ENCODE results near the gene TACR1. TPM values are rescaled to one million over a fixed set of nuclear protein-coding genes. Genes with fewer than 3 reads are reported as not detected.

The TACR1 gene
- total RNA-seq, 4 donors from 2014 or later = 1.2 to 6.5 (median 2.7) TPM

- Histone ChIP-seq H3K36me3 (no peaks in the 10 kb centered on the region), H3K4me1 (peaks cover 14 to 16% (median 15%) of the 10 kb centered on the region in 4 donors), H3K4me3 (no peak overlapping the region), H3K27ac (replicated peaks in 1 of 4) (no peak overlapping the region), H3K9me3 (no peaks in the 10 kb centered on the region), H3K27me3 (peaks cover 0 to 46% (median 4%) of the 10 kb centered on the region in 4 donors)
- TF ChIP-seq POLR2A (IDR thresholded peaks at IDR 0.05; ENCODE audit: low read depth) (no peak), POLR2AphosphoS5 (IDR thresholded peaks at IDR 0.05) (no peak), CTCF (IDR thresholded peaks at IDR 0.05) (no peak), EP300 (IDR thresholded peaks at IDR 0.05) (no peak)
- intact Hi-C loops (cut with DNase I) = no loop called here
- 93% methylated on average over 1 of the region's 1 CpG for WGBS
- no peak for DNase-seq (ENCODE audit: extremely low spot score)
Measured at GRCh38 chr2:75195076-75195691, 4.1 kb downstream of the TACR1 start.

- no peak for DNase-seq (ENCODE audit: extremely low spot score)
- Histone ChIP-seq H3K4me1 (peaks cover 5 to 7% (median 6%) of the 10 kb centered on the region in 4 donors), H3K9me3 (no peaks in the 10 kb centered on the region), H3K27ac (replicated peaks in 1 of 4) (no peak overlapping the region), H3K4me3 (no peak overlapping the region), H3K27me3 (peaks cover 0 to 37% (median 2%) of the 10 kb centered on the region in 4 donors), H3K36me3 (no peaks in the 10 kb centered on the region)
- TF ChIP-seq POLR2A (IDR thresholded peaks at IDR 0.05; ENCODE audit: low read depth) (no peak), EP300 (IDR thresholded peaks at IDR 0.05) (no peak), CTCF (IDR thresholded peaks at IDR 0.05) (no peak), POLR2AphosphoS5 (IDR thresholded peaks at IDR 0.05) (no peak)
- intact Hi-C loops (cut with DNase I) = no loop called here
- 80% methylated on average over 4 of the region's 4 CpGs for WGBS
Measured at GRCh38 chr2:75194184-75194868, 5.0 kb downstream of the TACR1 start.

GRCh38 chr2:75192496-75192895, 6.8 kb downstream of the TACR1 start:
- TF ChIP-seq CTCF (IDR thresholded peaks at IDR 0.05) (no peak), EP300 (IDR thresholded peaks at IDR 0.05) (no peak), POLR2A (IDR thresholded peaks at IDR 0.05; ENCODE audit: low read depth) (no peak), POLR2AphosphoS5 (IDR thresholded peaks at IDR 0.05) (no peak)
- 100% methylated on average over 1 of the region's 1 CpG for WGBS

GRCh38 chr2:75190271-75190990, 8.9 kb downstream of the TACR1 start:
- H3K27ac ChIP-seq (replicated peaks in 1 of 4) = no peak overlapping the region
- DNase-seq (ENCODE audit: extremely low spot score) = no peak
- peaks cover 0 to 5% (median 2%) of the 10 kb centered on the region in 4 donors for H3K4me1 ChIP-seq
- no peaks in the 10 kb centered on the region for H3K9me3 ChIP-seq
- intact Hi-C loops (cut with DNase I) = no loop called here
- H3K27me3 ChIP-seq = peaks cover 0 to 7% (median 0%) of the 10 kb centered on the region in 4 donors
- 96% methylated on average over 3 of the region's 3 CpGs for WGBS
- no peaks in the 10 kb centered on the region for H3K36me3 ChIP-seq
- no peak for TF ChIP-seq CTCF (IDR thresholded peaks at IDR 0.05)
- no peak for TF ChIP-seq POLR2A (IDR thresholded peaks at IDR 0.05; ENCODE audit: low read depth)
- no peak for TF ChIP-seq EP300 (IDR thresholded peaks at IDR 0.05)
- no peak for TF ChIP-seq POLR2AphosphoS5 (IDR thresholded peaks at IDR 0.05)
- H3K4me3 ChIP-seq = no peak overlapping the region

More at GRCh38 chr2:75192496-75192895, 6.8 kb downstream of the TACR1 start:
- no peak for DNase-seq (ENCODE audit: extremely low spot score)
- no peak overlapping the region for H3K27ac ChIP-seq (replicated peaks in 1 of 4)
- no peaks in the 10 kb centered on the region for H3K9me3 ChIP-seq
- H3K4me1 ChIP-seq = no peaks in the 10 kb centered on the region
- peaks cover 0 to 20% (median 0%) of the 10 kb centered on the region in 4 donors for H3K27me3 ChIP-seq
- no peaks in the 10 kb centered on the region for H3K36me3 ChIP-seq
- intact Hi-C loops (cut with DNase I) = no loop called here
- no peak overlapping the region for H3K4me3 ChIP-seq
